GM21360 (cell line): ENCODE measurements around the gene USP17L30.
"Not testable (repeated sequence)": the region's sequence is repeated elsewhere in the genome, so short reads cannot be mapped to it uniquely, and the experiment has no call there.

Source experiments
- ATAC-seq: cut with Tn5 transposase; IDR thresholded peaks from one replicate; pipeline ENCODE4 v1.9.1; 2021; ENCODE audit warnings: mild to moderate bottlenecking, moderate library complexity; ENCODE audit not compliant: unreplicated experiment

USP17L30 gene

GRCh38 chr4:9362829-9363228, at the start of gene USP17L30:
Gene USP17L30, plus strand, starts transcription at chr4:9363129. Its CDS starts 0 bp downstream, at chr4:9363129.
- ATAC-seq = not testable (repeated sequence)

GRCh38 chr4:9324191-9324590, 38.7 kb upstream of the USP17L30 start:
- ATAC-seq = not testable (repeated sequence)

- ATAC-seq = not testable (repeated sequence)
These were observed 38.1 kb upstream of the USP17L30 start, which contains the start of gene USP17L24 for GRCh38 chr4:9324865-9325264. Gene USP17L24, plus strand, starts transcription at chr4:9325165. Its CDS starts 0 bp downstream, at chr4:9325165.

- not testable (repeated sequence) for ATAC-seq
These were observed 33.3 kb upstream of the USP17L30 start, which contains the start of gene USP17L25 for GRCh38 chr4:9329611-9330010. Gene USP17L25, plus strand, starts transcription at chr4:9329911. Its CDS starts 0 bp downstream, at chr4:9329911.

GRCh38 chr4:9334358-9334757, 28.6 kb upstream of the USP17L30 start, which contains the start of gene USP17L26:
Gene USP17L26, plus strand, starts transcription at chr4:9334658. Its CDS starts 0 bp downstream, at chr4:9334658.
- not testable (repeated sequence) for ATAC-seq

- ATAC-seq = not testable (repeated sequence)
These were observed 23.8 kb upstream of the USP17L30 start, which contains the start of gene USP17L5 for GRCh38 chr4:9339103-9339502. Gene USP17L5, plus strand, starts transcription at chr4:9339403. Its CDS starts 0 bp downstream, at chr4:9339403.

- ATAC-seq = not testable (repeated sequence)
These were observed 19.1 kb upstream of the USP17L30 start, which contains the start of gene USP17L27 for GRCh38 chr4:9343848-9344247. Gene USP17L27, plus strand, starts transcription at chr4:9344148. Its CDS starts 0 bp downstream, at chr4:9344148.

- not testable (repeated sequence) for ATAC-seq
These were observed 14.3 kb upstream of the USP17L30 start, which contains the start of gene USP17L28 for GRCh38 chr4:9348593-9348992. Gene USP17L28, plus strand, starts transcription at chr4:9348893. Its CDS starts 0 bp downstream, at chr4:9348893.

GRCh38 chr4:9350866-9351265, 12.1 kb upstream of the USP17L30 start:
- not testable (repeated sequence) for ATAC-seq

- not testable (repeated sequence) for ATAC-seq
These were observed 9.6 kb upstream of the USP17L30 start, which contains the start of gene USP17L29 for GRCh38 chr4:9353338-9353737. Gene USP17L29, plus strand, starts transcription at chr4:9353638. Its CDS starts 0 bp downstream, at chr4:9353638.

GRCh38 chr4:9379881-9380280, 17.0 kb downstream of the USP17L30 start:
- not testable (repeated sequence) for ATAC-seq

GRCh38 chr4:9381012-9381534, 18.1 kb downstream of the USP17L30 start:
- not testable (repeated sequence) for ATAC-seq

- ATAC-seq = no peak
These were observed 21.2 kb downstream of the USP17L30 start for GRCh38 chr4:9384126-9384525.

GRCh38 chr4:9389001-9389400, 26.1 kb downstream of the USP17L30 start:
- ATAC-seq = not testable (repeated sequence)

GRCh38 chr4:9405774-9406173, 42.8 kb downstream of the USP17L30 start:
- ATAC-seq = not testable (repeated sequence)

- not testable (repeated sequence) for ATAC-seq
These were observed 43.6 kb downstream of the USP17L30 start for GRCh38 chr4:9406491-9406890.

- ATAC-seq = no peak
These were observed 46.9 kb downstream of the USP17L30 start for GRCh38 chr4:9409793-9410192.
